Endothelial cell of umbilical vein (primary cell): ENCODE data around the gene FAM120B.

Experiments used
- CTCF ChIP-seq, 2 donors: IDR thresholded peaks; 1 replicate in 1 of 2; 2 replicates in 1 of 2; pipeline ENCODE4 v1.5.1; 2011; ENCODE audit warnings: low read length in 2 of 2, mild to moderate bottlenecking in 2 of 2, moderate library complexity in 2 of 2, control low read depth in 1 of 2, inconsistent platforms in 1 of 2, low read depth in 1 of 2; ENCODE audit not compliant: insufficient read depth in 1 of 2; ENCODE audit errors: extremely low read depth in 1 of 2
- POLR2AphosphoS5 ChIP-seq: IDR thresholded peaks from 2 replicates; pipeline ENCODE4 v1.6.1; 2012; ENCODE audit warnings: low read depth, mild to moderate bottlenecking, control low read depth, low read length, moderate library complexity; ENCODE audit not compliant: insufficient read depth

- TF ChIP-seq CTCF (IDR thresholded peaks at IDR 0.05; ENCODE audit: extremely low read depth in 1 of 2, insufficient read depth in 1 of 2, low read depth in 1 of 2, low read length in 2 of 2): no peak
- no peak for TF ChIP-seq POLR2AphosphoS5
Observed at GRCh38 chr6:170287371-170287876, 19.1 kb upstream of the FAM120B start.
